Esophagus muscularis mucosa (tissue), 4 donors: ENCODE data around the gene BCAS3. TPM values are rescaled to one million over a fixed set of nuclear protein-coding genes. Genes with fewer than 3 reads are reported as not detected.

Source experiments
- DNase-seq: peaks from one replicate; pipeline ENCODE4 v3.0.0-alpha.2; 2017; ENCODE audit errors: extremely low spot score
- H3K27ac ChIP-seq, 4 donors: fragments of 200-600 bp; sonication (generic); replicated peaks in 1 of 4; 1 replicate in 3 of 4; 2 replicates in 1 of 4; pipeline ENCODE4 v1.5.1; 2016 to 2019; ENCODE audit warnings: mild to moderate bottlenecking in 1 of 4
- H3K27me3 ChIP-seq, 4 donors: fragments of 200-600 bp; sonication (generic); one replicate each; pipeline versions ENCODE4 v1.5.1 to v1.6.0; 2016 to 2019
- H3K36me3 ChIP-seq, 4 donors: fragments of 200-600 bp; sonication (generic); one replicate each; pipeline ENCODE4 v1.5.1; 2016 to 2019
- H3K4me1 ChIP-seq, 4 donors: fragments of 200-600 bp; sonication (generic); one replicate each; pipeline ENCODE4 v1.5.1; 2016 to 2019
- H3K4me3 ChIP-seq, 4 donors: fragments of 200-600 bp; sonication (generic); 1 replicate in 2 of 4; 2 replicates in 2 of 4; pipeline ENCODE4 v1.5.1; 2016 to 2019; ENCODE audit warnings: mild to moderate bottlenecking in 4 of 4, moderate library complexity in 1 of 4
- H3K9me3 ChIP-seq, 4 donors: fragments of 200-600 bp; sonication (generic); 1 replicate in 3 of 4; 2 replicates in 1 of 4; pipeline ENCODE4 v1.5.1; 2016 to 2019
- CTCF ChIP-seq, 3 experiments: fragments of 200-600 bp in 2 of 3; fragments of 450-650 bp in 1 of 3; sonication (generic) in 2 of 3; IDR thresholded peaks; one replicate each; pipeline ENCODE4 v1.5.1; 2017 to 2019; ENCODE audit warnings: antibody characterized with exemption in 3 of 3, mild to moderate bottlenecking in 2 of 3, moderate library complexity in 1 of 3
- EP300 ChIP-seq: sonication (generic); formaldehyde crosslinking; IDR thresholded peaks from one replicate; pipeline ENCODE4 v1.6.1; 2017; ENCODE audit warnings: antibody characterized with exemption
- POLR2A ChIP-seq: fragments of 450-650 bp; IDR thresholded peaks from one replicate; pipeline ENCODE4 v1.6.1; 2017; ENCODE audit warnings: antibody characterized with exemption, moderate library complexity, mild to moderate bottlenecking, low read depth
- POLR2AphosphoS5 ChIP-seq, 2 donors: sonication (generic); formaldehyde crosslinking; IDR thresholded peaks; one replicate each; pipeline ENCODE4 v1.6.1; 2017; ENCODE audit warnings: antibody characterized with exemption in 2 of 2
- WGBS: methylation state at CpG from one replicate; pipeline ENCODE4 v1.1.5; 2018; 5-methylcytosine and 5-hydroxymethylcytosine counted together
- intact Hi-C: fragments of 100-400 bp; cut with DNase I; formaldehyde crosslinking; loops from one replicate; pipeline ENCODE4 v1.15.1; 2023
- total RNA-seq, 4 donors: library from RNA; depleted of rRNA; stranded (reverse); fragments of >200 nt; gene quantifications; one replicate each; pipeline versions ENCODE4 v1.1.0 to v1.2.1, GENCODE V29; 2016

The BCAS3 gene
- total RNA-seq, 4 donors from 2014 or later: 17.4 to 25.7 (median 19.5) TPM

- no peaks in the 10 kb centered on the region for H3K36me3 ChIP-seq
- intact Hi-C loops: no loop called here
- H3K4me1 ChIP-seq: peaks cover 18 to 25% (median 19%) of the 10 kb centered on the region in 4 donors
- H3K27ac ChIP-seq: no peak overlapping the region
- H3K4me3 ChIP-seq: no peak overlapping the region
- no peaks in the 10 kb centered on the region for H3K9me3 ChIP-seq
- 86% methylated on average over 2 of the region's 3 CpGs for WGBS
- TF ChIP-seq EP300: no peak
- TF ChIP-seq POLR2A: no peak
- no peak for TF ChIP-seq POLR2AphosphoS5 (IDR thresholded peaks at IDR 0.05)
- H3K27me3 ChIP-seq: no peaks in the 10 kb centered on the region
- DNase-seq: no peak
Observed at GRCh38 chr17:61245706-61246135, 568.1 kb downstream of the BCAS3 start.

- H3K27me3 ChIP-seq: no peaks in the 10 kb centered on the region
- intact Hi-C loops: no loop called here
- peak overlapping the region in 1 of 4 donors; percentile 4 for H3K27ac ChIP-seq
- H3K4me3 ChIP-seq: no peak overlapping the region
- TF ChIP-seq POLR2AphosphoS5 (IDR thresholded peaks at IDR 0.05) (no peak), POLR2A (no peak)
- no peak for DNase-seq
- H3K9me3 ChIP-seq: no peaks in the 10 kb centered on the region
- WGBS: 81% methylated on average over 3 of the region's 3 CpGs
- no peaks in the 10 kb centered on the region for H3K36me3 ChIP-seq
- peaks cover 36 to 42% (median 36%) of the 10 kb centered on the region in 4 donors for H3K4me1 ChIP-seq
Observed at GRCh38 chr17:61247439-61247838, 569.8 kb downstream of the BCAS3 start.

- H3K4me3 ChIP-seq: no peak overlapping the region
- H3K27me3 ChIP-seq: no peaks in the 10 kb centered on the region
- DNase-seq: no peak
- WGBS: 97% methylated on average over 2 of the region's 2 CpGs
- no peaks in the 10 kb centered on the region for H3K36me3 ChIP-seq
- TF ChIP-seq POLR2AphosphoS5 (IDR thresholded peaks at IDR 0.05): peak in 1 of 2 donors; percentile 13
- no peak for TF ChIP-seq POLR2A
- intact Hi-C loops: no loop called here
- H3K4me1 ChIP-seq: peaks cover 45 to 51% (median 46%) of the 10 kb centered on the region in 4 donors
- peak overlapping the region in 2 of 4 donors; percentile 82 to 87 for H3K27ac ChIP-seq
- H3K9me3 ChIP-seq: no peaks in the 10 kb centered on the region
Observed at GRCh38 chr17:61248399-61248798, 570.7 kb downstream of the BCAS3 start.

DNA sequence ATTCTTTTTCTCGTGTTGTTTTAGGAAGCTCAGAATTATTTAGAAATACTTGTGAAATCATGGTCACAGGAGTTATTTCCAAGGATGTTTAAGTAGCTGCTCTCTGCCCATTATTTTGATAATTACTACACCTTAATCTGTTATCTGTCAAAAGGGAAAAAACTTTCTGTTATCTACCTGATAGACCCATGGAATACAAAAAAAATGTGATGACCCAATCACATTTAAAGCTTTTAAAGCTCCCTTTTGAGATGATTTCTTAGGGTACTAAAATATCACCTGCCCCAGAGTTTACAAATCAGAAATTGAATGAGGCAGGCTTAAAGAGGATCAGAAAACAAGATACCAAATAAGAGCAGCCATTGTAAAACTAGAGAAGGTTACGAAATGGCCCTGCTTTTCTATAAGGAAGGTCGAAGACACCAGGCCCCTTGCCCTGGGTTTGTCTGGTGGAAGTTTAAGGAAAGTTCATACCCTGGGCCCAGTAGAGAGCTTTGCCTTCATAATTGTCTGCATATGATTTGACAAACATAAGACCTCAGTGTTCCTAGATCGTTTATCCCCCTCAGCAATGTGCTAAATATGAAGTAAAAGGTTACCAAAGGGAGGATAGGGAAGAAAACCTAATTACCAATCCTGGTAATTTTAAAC, 572.1 kb downstream of the BCAS3 start:
- intact Hi-C loops: loop anchor here (5.0 to 10.0 kb wide), 3 partner anchors 47 to 145 kb away; partner anchors contain the start of gene TBX2
- WGBS: 76% methylated on average over 4 of the region's 4 CpGs

DNA sequence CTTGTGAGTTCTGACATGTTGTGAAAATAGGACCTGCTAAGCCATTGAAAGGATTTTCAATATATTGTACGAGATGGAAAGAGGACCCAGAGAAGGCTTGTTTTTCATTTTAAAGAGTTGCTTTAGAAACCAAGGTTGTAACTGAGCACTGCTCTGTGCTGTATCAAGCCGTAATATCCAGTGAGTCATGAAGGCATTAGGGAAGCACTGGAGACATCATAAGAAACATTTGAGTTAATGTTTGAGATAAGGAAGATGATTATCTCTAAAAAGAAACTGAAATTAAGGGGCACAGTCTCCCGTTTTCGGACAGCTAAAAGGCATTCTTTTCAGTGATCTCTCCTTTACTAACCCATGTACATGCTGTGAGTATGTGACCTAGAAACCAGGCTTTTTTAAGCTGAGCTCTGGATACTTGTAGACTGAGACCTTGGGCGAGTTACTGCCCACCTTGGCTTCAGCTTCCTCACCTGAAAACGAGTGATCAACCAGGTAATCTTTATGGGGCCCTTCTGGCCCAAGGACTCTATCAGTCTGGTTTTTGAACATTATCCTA, 572.8 kb downstream of the BCAS3 start:
- no peak for DNase-seq
- 59% methylated on average over 6 of the region's 6 CpGs for WGBS
- Histone ChIP-seq H3K36me3 (no peaks in the 10 kb centered on the region), H3K4me3 (no peak overlapping the region), H3K4me1 (peaks cover 56 to 70% (median 66%) of the 10 kb centered on the region in 4 donors), H3K27ac (peak overlapping the region; percentile 82 to 87 (median 83)), H3K9me3 (no peaks in the 10 kb centered on the region), H3K27me3 (no peaks in the 10 kb centered on the region)
- no peak for TF ChIP-seq EP300
- TF ChIP-seq POLR2AphosphoS5 (IDR thresholded peaks at IDR 0.05): no peak
- no peak for TF ChIP-seq CTCF (IDR thresholded peaks at IDR 0.05)
- TF ChIP-seq POLR2A: no peak
- intact Hi-C loops: loop anchor here (5.0 to 10.0 kb wide), 3 partner anchors 47 to 144 kb away; partner anchors contain the start of gene TBX2

More for the DNA sequence above, 572.1 kb downstream of the BCAS3 start:
- Histone ChIP-seq H3K27ac (peak overlapping the region; percentile 82 to 87 (median 83)), H3K36me3 (no peaks in the 10 kb centered on the region), H3K4me1 (peaks cover 52 to 64% (median 60%) of the 10 kb centered on the region in 4 donors), H3K27me3 (no peaks in the 10 kb centered on the region), H3K9me3 (no peaks in the 10 kb centered on the region), H3K4me3 (no peak overlapping the region)
- TF ChIP-seq CTCF (IDR thresholded peaks at IDR 0.05) (no peak), POLR2AphosphoS5 (IDR thresholded peaks at IDR 0.05) (no peak), POLR2A (no peak), EP300 (no peak)
- no peak for DNase-seq
